Fibroblast of mammary gland (primary cell): Measurements from ENCODE around the gene ZBTB5.

ENCODE experiments used
- DNase-seq: peaks from one replicate; pipeline ENCODE4 v3.0.0-alpha.2; 2010; ENCODE audit warnings: low read depth
- H3K4me3 ChIP-seq: 2 replicates; pipeline ENCODE4 v1.5.1; 2011; ENCODE audit warnings: low read depth, mild to moderate bottlenecking, low read length, moderate library complexity; ENCODE audit not compliant: control insufficient read depth
- CTCF ChIP-seq: conservative IDR thresholded peaks from 2 replicates; pipeline ENCODE4 v1.5.1; 2011; ENCODE audit warnings: low read depth, low read length, inconsistent platforms; ENCODE audit not compliant: control insufficient read depth, insufficient read depth

The ZBTB5 gene

DNA sequence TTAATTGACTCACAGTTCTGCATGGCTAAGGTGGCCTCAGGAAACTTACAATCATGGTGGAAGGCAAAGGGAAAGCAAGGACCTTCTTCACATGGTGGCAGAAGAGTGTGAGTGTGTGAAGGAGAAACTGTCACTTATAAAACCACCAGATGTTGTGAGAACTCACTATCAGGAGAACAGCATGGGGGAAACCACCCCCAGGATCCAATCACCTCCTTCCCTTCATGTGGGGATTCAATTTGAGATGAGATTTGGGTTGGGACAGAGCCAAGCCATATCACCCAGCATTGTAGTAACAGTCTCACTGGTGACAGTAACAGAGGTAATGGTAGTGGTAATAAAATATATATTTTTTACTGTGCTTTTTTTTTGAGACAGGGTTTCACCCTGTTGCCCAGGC lies 18.1 kb downstream of the ZBTB5 start:
- DNase-seq = no peak
- no peak for TF ChIP-seq CTCF
- H3K4me3 ChIP-seq = no peak overlapping the region

DNA sequence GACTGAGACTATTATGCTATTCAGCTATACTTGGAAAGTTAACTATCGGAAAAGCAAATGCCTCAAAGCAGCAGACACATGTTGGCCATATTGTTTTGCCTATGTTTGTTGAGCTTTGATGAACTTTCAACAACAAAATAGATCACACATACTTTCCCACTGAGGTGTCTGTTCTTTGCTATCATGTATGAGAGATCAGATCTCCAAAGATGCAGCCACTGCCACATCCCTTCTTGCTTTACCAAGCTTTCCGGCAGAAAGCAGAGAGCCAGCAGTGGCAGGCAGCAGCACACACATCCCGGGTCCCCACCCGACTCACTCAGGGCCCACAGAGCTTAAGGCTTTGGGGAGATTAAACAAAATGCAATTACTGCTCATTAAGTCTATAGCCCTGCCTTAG lies 18.8 kb downstream of the ZBTB5 start:
- no peak for TF ChIP-seq CTCF
- no peak overlapping the region for H3K4me3 ChIP-seq
- no peak for DNase-seq

DNA sequence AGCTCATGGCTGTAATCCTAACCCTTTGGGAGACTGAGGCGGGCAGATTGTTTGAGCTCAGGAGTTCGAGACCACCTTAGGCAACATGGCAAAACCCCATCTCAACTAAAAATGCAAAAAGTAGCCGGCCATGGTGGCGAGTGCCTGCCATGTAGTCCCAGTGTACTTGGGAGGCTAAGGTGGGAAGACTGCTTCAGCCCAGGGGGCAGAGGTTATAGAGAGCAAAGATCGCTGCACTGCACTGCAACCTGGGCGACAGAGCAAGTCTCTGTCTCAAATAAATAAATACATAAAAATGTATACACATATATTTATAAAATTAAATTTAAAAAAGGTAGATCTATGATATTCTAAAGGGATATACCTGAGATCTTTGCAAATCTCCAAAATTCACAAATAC lies 19.4 kb downstream of the ZBTB5 start:
- no peak overlapping the region for H3K4me3 ChIP-seq
- no peak for TF ChIP-seq CTCF

GRCh38 chr9:37444890-37445289 lies 20.4 kb downstream of the ZBTB5 start:
- no peak for DNase-seq
- no peak for TF ChIP-seq CTCF
- no peak overlapping the region for H3K4me3 ChIP-seq

More for the DNA sequence above, 19.4 kb downstream of the ZBTB5 start:
- no peak for DNase-seq

GRCh38 chr9:37443566-37443965 lies 21.7 kb downstream of the ZBTB5 start:
- no peak overlapping the region for H3K4me3 ChIP-seq
- no peak for TF ChIP-seq CTCF
- DNase-seq = no peak

DNA sequence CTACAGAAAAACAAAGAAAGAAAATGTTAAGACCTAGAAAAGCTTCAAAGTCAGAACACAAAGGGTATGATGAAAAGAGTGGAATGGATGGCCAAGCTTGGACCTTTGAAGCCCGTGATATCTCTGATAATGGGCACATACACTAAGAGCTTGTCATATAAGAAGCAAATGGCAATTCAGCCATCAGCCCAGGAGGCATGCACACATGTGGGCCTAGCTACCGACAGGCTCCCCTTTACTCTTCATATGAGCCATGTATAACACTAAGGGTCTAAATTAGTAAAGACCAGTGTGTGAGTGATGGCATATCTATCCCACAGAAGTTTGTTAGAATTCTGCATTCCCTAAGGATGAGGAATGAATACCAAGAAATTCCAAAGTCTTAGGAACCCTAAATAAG lies 22.7 kb downstream of the ZBTB5 start:
- DNase-seq = no peak
- no peak overlapping the region for H3K4me3 ChIP-seq
- no peak for TF ChIP-seq CTCF

GRCh38 chr9:37441776-37442370 lies 23.4 kb downstream of the ZBTB5 start:
- no peak for TF ChIP-seq CTCF
- no peak for DNase-seq

More at GRCh38 chr9:37441776-37442370, 23.4 kb downstream of the ZBTB5 start:
- no peak overlapping the region for H3K4me3 ChIP-seq
